Stomach (tissue), 19 donors: ENCODE results near the gene PPP2R2C. TPM values are rescaled to one million over a fixed set of nuclear protein-coding genes. Genes with fewer than 3 reads are reported as not detected.

Experiments used
- DNase-seq, 2 donors: peaks; one replicate each; pipeline versions ENCODE4 v3.0.0 to v3.0.0-alpha.2; 2013 to 2019
- H3K27ac ChIP-seq, 5 donors: fragments of 200-600 bp in 4 of 5; sonication (generic) in 4 of 5; one replicate each; pipeline ENCODE4 v1.5.1; 2013 to 2019; ENCODE audit warnings: mild to moderate bottlenecking in 1 of 5, moderate library complexity in 1 of 5
- H3K27me3 ChIP-seq, 3 donors: fragments of 200-600 bp; sonication (generic); one replicate each; pipeline ENCODE4 v1.5.1; 2017 to 2019; ENCODE audit warnings: mixed run types in 1 of 3
- H3K36me3 ChIP-seq, 4 donors: fragments of 200-600 bp; sonication (generic); 1 replicate in 3 of 4; 2 replicates in 1 of 4; pipeline ENCODE4 v1.5.1; 2016 to 2019
- H3K4me1 ChIP-seq, 4 donors: fragments of 200-600 bp; sonication (generic); one replicate each; pipeline ENCODE4 v1.5.1; 2016 to 2019
- H3K4me3 ChIP-seq, 4 donors: fragments of 200-600 bp; sonication (generic) in 3 of 4; one replicate each; pipeline ENCODE4 v1.5.1; 2016 to 2019; ENCODE audit warnings: mild to moderate bottlenecking in 1 of 4
- H3K9me3 ChIP-seq, 4 donors: fragments of 200-600 bp; sonication (generic); one replicate each; pipeline ENCODE4 v1.5.1; 2016 to 2019
- CTCF ChIP-seq, 7 experiments: fragments of 450-650 bp in 4 of 7; fragments of 200-600 bp in 3 of 7; sonication (generic) in 3 of 7; IDR thresholded peaks; one replicate each; pipeline ENCODE4 v1.5.1; 2016 to 2019; ENCODE audit warnings: antibody characterized with exemption in 7 of 7, control low read depth in 2 of 7, mild to moderate bottlenecking in 1 of 7
- EP300 ChIP-seq: sonication (generic); formaldehyde crosslinking; IDR thresholded peaks from one replicate; pipeline ENCODE4 v1.6.1; 2017; ENCODE audit warnings: antibody characterized with exemption
- POLR2A ChIP-seq, 4 donors: fragments of 450-650 bp; IDR thresholded peaks; one replicate each; pipeline ENCODE4 v1.6.1; 2016; ENCODE audit warnings: antibody characterized with exemption in 4 of 4, control low read depth in 2 of 4, mild to moderate bottlenecking in 1 of 4, moderate library complexity in 1 of 4
- POLR2AphosphoS5 ChIP-seq, 3 donors: sonication (generic); formaldehyde crosslinking; IDR thresholded peaks; one replicate each; pipeline ENCODE4 v1.6.1; 2016; ENCODE audit warnings: antibody characterized with exemption in 3 of 3
- WGBS, 5 donors: extraction: QIAGEN DNeasy Blood & Tissue Kit in 3 of 5; methylation state at CpG; one replicate each; pipeline versions ENCODE4 v1.1.5 to v1.1.7; 2013 to 2018; 5-methylcytosine and 5-hydroxymethylcytosine counted together
- intact Hi-C: fragments of 100-400 bp; cut with DNase I; formaldehyde crosslinking; loops from one replicate; pipeline ENCODE4 v1.15.1; 2023; ENCODE audit warnings: low total_unique reads
- long read RNA-seq, 10 donors: transcript quantifications; one replicate each; lab custom pipeline, GENCODE V29; 2026
- polyA plus RNA-seq, 3 donors: library from polyadenylated mRNA; stranded (reverse); fragments of 200-250 nt; gene quantifications; one replicate each; pipeline ENCODE4 v1.2.3, GENCODE V29; 2013
- total RNA-seq, 5 donors: library from RNA; depleted of rRNA; stranded (reverse); fragments of >200 nt; gene quantifications; one replicate each; pipeline versions ENCODE4 v1.1.0 to v1.2.3, GENCODE V29; 2014 to 2016
- donor health status: healthy with polysubstance abuse.
- donor health status: Bipolar disorder and iron deficiency.
- donor health status: healthy.

The PPP2R2C gene
- total RNA-seq (1 to 10 TPM in 2 of 5 donors, not detected in 3; 1.4 to 1.5 TPM), polyA plus RNA-seq (1 to 10 TPM in 1 of 3 donors, not detected in 2; 5.0 TPM)
- long read RNA-seq, donor 1: 0 reads
- long read RNA-seq, donor 2: 0 reads
- long read RNA-seq, donor 3: 0 reads
- long read RNA-seq, donor 4: 0 reads
- long read RNA-seq, donor 5: 0 reads
- long read RNA-seq, donor 6: 0 reads
- long read RNA-seq, donor 7: 0 reads
- long read RNA-seq, donor 8: 0 reads
- long read RNA-seq, donor 9: 0 reads
- long read RNA-seq, donor 10: 0 reads

- peak in 1 of 2 donors; percentile 37 for DNase-seq
- no peaks in the 10 kb centered on the region for H3K36me3 ChIP-seq
- H3K4me1 ChIP-seq: peaks cover 12 to 24% (median 23%) of the 10 kb centered on the region in 4 donors
- H3K9me3 ChIP-seq: peaks cover 0 to 4% (median 0%) of the 10 kb centered on the region in 4 donors
- H3K27ac ChIP-seq: no peak within 1 kb of the TSS
- peak within 1 kb of the TSS in 1 of 4 donors; percentile 16 for H3K4me3 ChIP-seq
- H3K27me3 ChIP-seq: peaks cover 10 to 96% (median 46%) of the 10 kb centered on the region in 3 donors
- WGBS, 5 donors: 3 to 12% (median 4%) methylated on average over 15 to 71 of the region's 86 CpGs
- intact Hi-C loops: no loop called here
- TF ChIP-seq POLR2A (IDR thresholded peaks at IDR 0.05) (no peak), CTCF (IDR thresholded peaks at IDR 0.05) (no peak), POLR2AphosphoS5 (IDR thresholded peaks at IDR 0.05) (no peak), EP300 (no peak)
These were observed at the start of gene PPP2R2C for GRCh38 chr4:6472387-6473263. Gene PPP2R2C, minus strand, starts transcription at chr4:6472614. Its CDS starts 385 bp downstream, at chr4:6472229.

- no peak for DNase-seq
- Histone ChIP-seq H3K27me3 (peaks cover 0 to 38% (median 0%) of the 10 kb centered on the region in 3 donors), H3K4me1 (no peaks in the 10 kb centered on the region), H3K27ac (no peak overlapping the region), H3K9me3 (peaks cover 0 to 7% (median 0%) of the 10 kb centered on the region in 4 donors), H3K4me3 (no peak overlapping the region), H3K36me3 (no peaks in the 10 kb centered on the region)
- TF ChIP-seq CTCF (IDR thresholded peaks at IDR 0.05): no peak
- no peak for TF ChIP-seq POLR2A (IDR thresholded peaks at IDR 0.05)
- no peak for TF ChIP-seq EP300
- no peak for TF ChIP-seq POLR2AphosphoS5 (IDR thresholded peaks at IDR 0.05)
- intact Hi-C loops: no loop called here
- 73 to 88% (median 84%) methylated on average over 6 of the region's 6 CpGs for WGBS, 5 donors
These were observed 48.6 kb upstream of the PPP2R2C start for GRCh38 chr4:6520978-6521377.

GRCh38 chr4:6520051-6520636 is 47.7 kb upstream of the PPP2R2C start:
- no peak for DNase-seq
- H3K36me3 ChIP-seq: no peaks in the 10 kb centered on the region
- peaks cover 0 to 38% (median 0%) of the 10 kb centered on the region in 3 donors for H3K27me3 ChIP-seq
- H3K4me1 ChIP-seq: no peaks in the 10 kb centered on the region
- peaks cover 0 to 10% (median 0%) of the 10 kb centered on the region in 4 donors for H3K9me3 ChIP-seq
- H3K27ac ChIP-seq: no peak overlapping the region
- intact Hi-C loops: no loop called here
- 56 to 70% (median 59%) methylated on average over 5 to 11 of the region's 11 CpGs for WGBS, 5 donors
- H3K4me3 ChIP-seq: no peak overlapping the region
- no peak for TF ChIP-seq POLR2A (IDR thresholded peaks at IDR 0.05)
- no peak for TF ChIP-seq POLR2AphosphoS5 (IDR thresholded peaks at IDR 0.05)
- TF ChIP-seq EP300: no peak
- no peak for TF ChIP-seq CTCF (IDR thresholded peaks at IDR 0.05)

DNA sequence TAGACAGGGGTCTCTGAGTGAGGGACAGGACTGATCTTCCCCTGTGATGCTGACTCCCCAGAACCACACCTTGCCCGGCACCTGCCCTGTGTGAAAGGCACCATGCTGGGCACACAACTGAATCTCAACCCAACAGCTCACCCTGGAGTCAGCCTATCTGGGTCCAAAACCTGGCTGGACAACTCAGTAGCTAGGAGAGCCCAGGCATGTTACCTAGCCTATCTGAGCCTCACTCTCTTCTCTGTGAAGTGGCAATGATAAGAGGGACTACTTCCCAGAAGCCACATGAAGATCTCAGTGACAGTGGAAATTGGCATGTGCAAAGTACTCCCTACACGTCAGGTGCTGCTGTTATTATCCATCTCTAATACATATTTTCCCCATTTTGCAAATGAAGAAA is 44.8 kb upstream of the PPP2R2C start:
- Histone ChIP-seq H3K4me1 (no peaks in the 10 kb centered on the region), H3K36me3 (no peaks in the 10 kb centered on the region), H3K27ac (no peak overlapping the region), H3K4me3 (no peak overlapping the region), H3K9me3 (peaks cover 0 to 10% (median 4%) of the 10 kb centered on the region in 4 donors), H3K27me3 (peaks cover 0 to 34% (median 0%) of the 10 kb centered on the region in 3 donors)
- no peak for TF ChIP-seq POLR2AphosphoS5 (IDR thresholded peaks at IDR 0.05)
- no peak for TF ChIP-seq POLR2A (IDR thresholded peaks at IDR 0.05)
- TF ChIP-seq EP300: no peak
- no peak for TF ChIP-seq CTCF (IDR thresholded peaks at IDR 0.05)
- intact Hi-C loops: no loop called here
- no peak for DNase-seq
- WGBS, 5 donors: 67 to 77% (median 74%) methylated on average over 1 to 2 of the region's 2 CpGs
